GM18868 (cell line): ENCODE data around the gene SPATA16.
"Not testable (repeated sequence)": the region's sequence is repeated elsewhere in the genome, so short reads cannot be mapped to it uniquely, and the experiment has no call there.

Source experiments
- ATAC-seq: cut with Tn5 transposase; IDR thresholded peaks from one replicate; pipeline ENCODE4 v1.9.1; 2021; ENCODE audit warnings: mild to moderate bottlenecking, moderate library complexity; ENCODE audit not compliant: unreplicated experiment

SPATA16 gene

GRCh38 chr3:173140986-173141385 lies at the start of gene SPATA16:
TSS of gene SPATA16 (minus strand) at chr3:173141235. CDS start at chr3:173117731, 23,504 bp downstream.
- ATAC-seq: no peak

GRCh38 chr3:173183022-173183421 lies 42.0 kb upstream of the SPATA16 start:
- ATAC-seq: not testable (repeated sequence)

DNA sequence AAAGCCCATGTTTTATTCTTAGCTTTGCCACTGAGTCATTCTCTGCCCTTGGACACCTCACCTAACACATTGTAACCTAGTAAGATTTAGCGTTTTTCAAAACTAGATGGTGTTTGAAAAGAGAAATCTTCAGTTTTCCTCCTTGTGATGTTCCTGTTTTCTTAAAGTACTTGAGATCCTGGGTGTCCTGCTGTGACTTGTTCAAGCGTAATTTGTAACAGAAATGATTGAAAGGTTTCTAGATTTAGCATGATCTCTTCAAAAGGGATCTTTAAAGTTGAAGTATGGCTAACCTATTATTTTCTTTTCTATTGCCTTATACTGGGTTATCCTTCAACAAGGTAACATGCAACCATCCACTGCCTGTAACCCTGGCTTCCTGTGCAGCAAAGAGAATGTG lies 32.6 kb upstream of the SPATA16 start:
- no peak for ATAC-seq

DNA sequence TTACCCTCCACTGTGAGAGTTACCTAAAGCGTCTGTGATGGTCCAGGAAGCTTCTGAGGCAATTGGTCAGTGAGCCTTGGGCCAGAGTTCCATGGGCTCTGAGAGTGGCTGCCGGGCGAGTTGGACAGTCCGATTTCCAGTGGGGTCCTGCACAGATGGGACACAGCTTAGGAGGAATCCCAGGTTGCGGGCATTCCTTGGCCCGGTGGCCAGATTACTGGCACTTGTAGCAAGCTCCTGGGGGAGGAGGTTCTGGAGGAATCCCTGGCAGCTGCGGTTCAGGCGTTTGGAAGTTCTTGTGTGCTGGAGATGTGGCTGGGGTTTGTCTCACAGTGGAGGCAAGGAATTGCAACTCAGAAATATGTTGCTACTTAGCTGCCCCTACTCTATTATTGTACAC lies 18.1 kb upstream of the SPATA16 start:
- ATAC-seq: not testable (repeated sequence)

- ATAC-seq: not testable (repeated sequence)
Measured at GRCh38 chr3:173156533-173156932, 15.5 kb upstream of the SPATA16 start.

DNA sequence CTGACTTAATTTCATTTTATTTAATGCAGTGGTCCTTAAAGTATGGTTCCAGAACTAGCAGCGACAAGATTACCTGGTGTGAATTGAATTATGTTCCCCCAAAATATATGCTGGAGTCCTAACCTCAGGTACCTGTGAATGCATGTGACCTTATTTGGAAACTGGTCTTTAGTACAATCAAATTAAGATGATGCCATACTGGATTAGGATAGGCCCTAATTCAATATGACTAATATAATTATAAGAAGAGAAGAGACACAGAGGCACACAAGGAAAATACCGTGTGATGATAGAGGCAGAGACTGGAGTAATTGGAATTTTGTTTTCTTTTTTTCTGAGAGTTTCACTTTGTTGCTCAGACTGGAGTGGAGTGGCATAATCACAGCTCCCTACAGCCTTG lies 12.6 kb upstream of the SPATA16 start:
- no peak for ATAC-seq

DNA sequence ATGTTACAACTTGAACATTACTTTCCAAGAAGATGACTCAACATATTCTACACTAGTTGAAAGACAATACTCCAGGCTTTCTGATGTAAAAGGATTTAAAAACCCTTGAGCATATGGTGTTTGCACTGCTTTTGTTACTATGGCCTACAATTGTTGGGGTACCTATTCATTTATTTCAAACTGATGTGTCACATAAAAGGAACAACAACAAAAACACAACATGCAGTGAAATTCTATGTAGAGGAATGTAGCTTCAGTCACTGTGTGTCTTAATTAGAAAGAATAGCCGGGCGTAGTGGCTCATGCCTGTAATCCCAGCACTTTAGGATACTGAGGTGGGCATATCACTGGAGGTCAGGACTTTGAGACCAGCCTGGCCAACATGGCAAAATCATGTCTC lies 1.6 kb downstream of the SPATA16 start:
- no peak for ATAC-seq

GRCh38 chr3:173138026-173138425 lies 3.0 kb downstream of the SPATA16 start:
- no peak for ATAC-seq

GRCh38 chr3:173135059-173135458 lies 6.0 kb downstream of the SPATA16 start:
- ATAC-seq: no peak

- ATAC-seq: no peak
Measured at GRCh38 chr3:173128633-173129032, 12.4 kb downstream of the SPATA16 start.

DNA sequence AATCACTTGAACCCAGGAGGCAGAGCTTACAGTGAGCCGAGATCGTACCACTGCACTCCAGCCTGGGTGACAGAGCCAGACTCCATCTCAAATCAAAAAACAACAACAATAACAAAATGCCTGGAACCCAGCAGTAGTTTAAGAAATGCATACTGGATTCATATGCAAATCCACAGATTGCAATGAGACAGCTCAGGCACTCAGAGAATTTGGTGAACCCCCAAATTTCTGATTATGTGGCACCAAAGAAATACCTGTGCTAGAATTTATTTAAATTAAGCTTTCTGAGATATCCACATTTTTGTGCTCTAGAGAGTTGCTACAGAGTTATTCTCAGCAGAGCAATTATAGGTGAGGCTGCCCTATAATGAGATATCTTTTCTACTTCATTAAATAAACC lies 29.7 kb downstream of the SPATA16 start:
- ATAC-seq: no peak

GRCh38 chr3:173109143-173109542 lies 31.9 kb downstream of the SPATA16 start:
- no peak for ATAC-seq

- no peak for ATAC-seq
Measured at GRCh38 chr3:173103469-173103868, 37.6 kb downstream of the SPATA16 start.

- ATAC-seq: no peak
Measured at GRCh38 chr3:173098959-173099358, 42.1 kb downstream of the SPATA16 start.

GRCh38 chr3:173096994-173097785 lies 43.8 kb downstream of the SPATA16 start:
- ATAC-seq: no peak

- ATAC-seq: peak; percentile 76
Measured at GRCh38 chr3:173096140-173096539, 44.9 kb downstream of the SPATA16 start.

DNA sequence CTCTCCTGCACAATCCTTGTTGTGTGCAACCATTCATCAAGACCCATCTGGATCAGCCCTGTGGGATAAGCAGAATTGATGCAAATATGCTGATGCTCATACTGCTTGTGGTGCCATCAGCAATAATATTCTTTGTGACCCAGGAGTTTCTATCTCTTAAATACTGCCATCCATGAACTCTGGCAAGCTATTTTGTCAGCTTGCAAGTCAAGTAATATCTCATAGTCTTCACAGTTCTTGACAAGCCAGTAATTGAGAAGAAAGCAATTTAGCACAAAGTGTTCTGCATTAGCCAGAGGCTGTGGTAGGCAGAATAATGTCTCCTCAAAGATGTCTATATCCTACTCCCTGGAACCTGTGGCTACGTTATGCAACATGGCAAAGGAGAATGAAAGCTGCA lies 49.0 kb downstream of the SPATA16 start:
- ATAC-seq: no peak

GRCh38 chr3:173090492-173090891 lies 50.5 kb downstream of the SPATA16 start:
- no peak for ATAC-seq

GRCh38 chr3:173089283-173089682 lies 51.8 kb downstream of the SPATA16 start:
- ATAC-seq: no peak

DNA sequence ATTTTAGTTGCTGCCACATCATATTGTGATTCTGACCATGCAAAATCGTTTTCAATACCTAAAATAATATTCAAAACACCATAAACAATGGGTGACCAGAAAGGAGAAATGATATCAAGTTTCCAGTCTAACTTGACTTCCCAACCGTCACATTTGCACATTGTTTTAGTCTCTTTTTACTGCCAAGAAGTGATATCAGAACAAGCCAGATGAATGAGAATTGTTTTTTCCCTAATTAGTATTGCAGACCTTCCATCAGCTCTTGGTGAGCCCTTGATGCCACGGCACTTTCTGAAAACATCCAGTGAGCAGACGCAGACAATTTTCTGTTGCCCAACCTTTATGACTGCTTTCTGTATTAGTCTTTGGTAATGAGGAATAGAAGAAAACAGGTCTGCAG lies 62.5 kb downstream of the SPATA16 start:
- ATAC-seq: no peak

- ATAC-seq: peak; percentile 27
Measured at GRCh38 chr3:173066044-173067004, 74.7 kb downstream of the SPATA16 start.

DNA sequence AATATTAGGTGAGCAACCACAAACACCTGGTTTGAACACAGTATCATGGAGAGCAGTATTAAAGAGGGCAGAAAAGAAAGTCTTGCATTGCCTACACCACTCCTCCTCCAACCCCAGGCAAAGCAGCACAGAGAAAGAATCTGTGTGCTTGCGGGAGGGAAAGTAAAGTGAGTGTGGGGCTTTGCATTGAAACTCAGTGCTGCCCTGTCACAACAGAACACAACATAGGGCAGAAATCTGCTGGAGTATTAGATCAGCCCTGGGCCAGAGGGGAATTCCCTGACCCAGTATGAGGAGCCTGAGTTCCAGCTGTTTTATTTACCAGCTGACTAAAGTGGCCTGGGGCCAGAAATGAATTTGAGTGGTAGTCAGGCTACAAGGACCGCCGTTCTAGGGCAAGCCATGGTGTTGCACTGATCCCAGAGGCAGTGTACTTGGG lies 75.5 kb downstream of the SPATA16 start:
- ATAC-seq: peak; percentile 64
